H1 (cell line): ENCODE measurements around the gene NT5C1B. TPM values are rescaled to one million over a fixed set of nuclear protein-coding genes. Genes with fewer than 3 reads are reported as not detected.

ENCODE experiments used
- CHD1 ChIP-seq: IDR thresholded peaks from 2 replicates; pipeline ENCODE4 v1.6.1; 2012; ENCODE audit warnings: low read depth, low read length, improper control_type of control experiment
- EGR1 ChIP-seq: IDR thresholded peaks from 2 replicates; pipeline ENCODE4 v1.6.1; 2011; ENCODE audit warnings: low read depth, low read length, borderline replicate concordance
- NANOG ChIP-seq: IDR thresholded peaks from 2 replicates; pipeline ENCODE4 v1.6.1; 2011; ENCODE audit warnings: low read length, low read depth, mild to moderate bottlenecking, inconsistent platforms; ENCODE audit not compliant: insufficient read depth, poor library complexity, severe bottlenecking
- SIX5 ChIP-seq: IDR thresholded peaks from 2 replicates; pipeline ENCODE4 v1.6.1; 2011; ENCODE audit warnings: mild to moderate bottlenecking, low read depth, low read length
- ZNF274 ChIP-seq: IDR thresholded peaks from 2 replicates; pipeline ENCODE4 v1.7.0; 2012; ENCODE audit warnings: low read length, borderline replicate concordance; ENCODE audit errors: extremely low read depth
- polyA plus RNA-seq, 7 experiments: library from polyadenylated mRNA; depleted of rRNA in 3 of 7; stranded (reverse) in 5 of 7; unstranded in 2 of 7; fragments of >200 nt in 5 of 7; fragments of 200-250 nt in 2 of 7; gene quantifications; 1 replicate in 5 of 7; 2 replicates in 1 of 7; 4 replicates in 1 of 7; pipeline versions ENCODE4 v1.2.1 to v1.2.3, GENCODE V29; 2011 to 2013; ENCODE audit warnings: missing spikeins in 2 of 7, mixed read lengths in 2 of 7
- total RNA-seq: library from RNA; stranded (reverse); fragmentation: NEBNext Ultra II Directional; extraction: Animal tissue kit (Norgen Biotek cat#: 25700); gene quantifications from 2 replicates; pipeline ENCODE4 v1.2.1, GENCODE V29; 2021
- TF ChIP-seq, protein P1 (sequence below): fragments of 300-600 bp; sonication (generic); IDR thresholded peaks from 2 replicates; pipeline ENCODE4 v1.7.1; 2012; ENCODE audit warnings: low read length, moderate library complexity, mild to moderate bottlenecking, inconsistent platforms; ENCODE audit not compliant: insufficient replicate concordance

NT5C1B gene
- total and polyA plus RNA-seq, 2 of the 8 experiments (the other 6 are each of a cell fraction or from before 2014, with no cell fraction given): not detected

DNA sequence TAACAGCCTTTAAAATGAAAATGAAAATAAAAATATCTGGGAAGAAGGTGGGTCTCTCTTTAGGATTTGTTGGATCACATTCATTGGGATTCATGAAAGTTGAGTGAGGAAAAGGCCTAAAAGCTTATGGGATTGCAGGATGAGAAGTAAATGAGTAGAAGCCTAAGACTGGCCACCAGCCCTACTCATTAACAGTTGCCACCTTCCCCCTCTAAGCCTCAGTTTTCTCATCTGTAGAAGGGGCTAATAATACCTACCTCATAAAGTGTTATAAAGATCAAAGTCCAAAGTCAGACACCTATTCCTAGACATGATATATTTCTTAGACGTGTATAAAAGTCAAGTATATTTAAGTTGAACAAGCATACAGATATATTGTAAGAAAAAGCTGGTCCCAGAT lies 52.7 kb downstream of the NT5C1B start (continued):
- TF ChIP-seq, protein P1, sequence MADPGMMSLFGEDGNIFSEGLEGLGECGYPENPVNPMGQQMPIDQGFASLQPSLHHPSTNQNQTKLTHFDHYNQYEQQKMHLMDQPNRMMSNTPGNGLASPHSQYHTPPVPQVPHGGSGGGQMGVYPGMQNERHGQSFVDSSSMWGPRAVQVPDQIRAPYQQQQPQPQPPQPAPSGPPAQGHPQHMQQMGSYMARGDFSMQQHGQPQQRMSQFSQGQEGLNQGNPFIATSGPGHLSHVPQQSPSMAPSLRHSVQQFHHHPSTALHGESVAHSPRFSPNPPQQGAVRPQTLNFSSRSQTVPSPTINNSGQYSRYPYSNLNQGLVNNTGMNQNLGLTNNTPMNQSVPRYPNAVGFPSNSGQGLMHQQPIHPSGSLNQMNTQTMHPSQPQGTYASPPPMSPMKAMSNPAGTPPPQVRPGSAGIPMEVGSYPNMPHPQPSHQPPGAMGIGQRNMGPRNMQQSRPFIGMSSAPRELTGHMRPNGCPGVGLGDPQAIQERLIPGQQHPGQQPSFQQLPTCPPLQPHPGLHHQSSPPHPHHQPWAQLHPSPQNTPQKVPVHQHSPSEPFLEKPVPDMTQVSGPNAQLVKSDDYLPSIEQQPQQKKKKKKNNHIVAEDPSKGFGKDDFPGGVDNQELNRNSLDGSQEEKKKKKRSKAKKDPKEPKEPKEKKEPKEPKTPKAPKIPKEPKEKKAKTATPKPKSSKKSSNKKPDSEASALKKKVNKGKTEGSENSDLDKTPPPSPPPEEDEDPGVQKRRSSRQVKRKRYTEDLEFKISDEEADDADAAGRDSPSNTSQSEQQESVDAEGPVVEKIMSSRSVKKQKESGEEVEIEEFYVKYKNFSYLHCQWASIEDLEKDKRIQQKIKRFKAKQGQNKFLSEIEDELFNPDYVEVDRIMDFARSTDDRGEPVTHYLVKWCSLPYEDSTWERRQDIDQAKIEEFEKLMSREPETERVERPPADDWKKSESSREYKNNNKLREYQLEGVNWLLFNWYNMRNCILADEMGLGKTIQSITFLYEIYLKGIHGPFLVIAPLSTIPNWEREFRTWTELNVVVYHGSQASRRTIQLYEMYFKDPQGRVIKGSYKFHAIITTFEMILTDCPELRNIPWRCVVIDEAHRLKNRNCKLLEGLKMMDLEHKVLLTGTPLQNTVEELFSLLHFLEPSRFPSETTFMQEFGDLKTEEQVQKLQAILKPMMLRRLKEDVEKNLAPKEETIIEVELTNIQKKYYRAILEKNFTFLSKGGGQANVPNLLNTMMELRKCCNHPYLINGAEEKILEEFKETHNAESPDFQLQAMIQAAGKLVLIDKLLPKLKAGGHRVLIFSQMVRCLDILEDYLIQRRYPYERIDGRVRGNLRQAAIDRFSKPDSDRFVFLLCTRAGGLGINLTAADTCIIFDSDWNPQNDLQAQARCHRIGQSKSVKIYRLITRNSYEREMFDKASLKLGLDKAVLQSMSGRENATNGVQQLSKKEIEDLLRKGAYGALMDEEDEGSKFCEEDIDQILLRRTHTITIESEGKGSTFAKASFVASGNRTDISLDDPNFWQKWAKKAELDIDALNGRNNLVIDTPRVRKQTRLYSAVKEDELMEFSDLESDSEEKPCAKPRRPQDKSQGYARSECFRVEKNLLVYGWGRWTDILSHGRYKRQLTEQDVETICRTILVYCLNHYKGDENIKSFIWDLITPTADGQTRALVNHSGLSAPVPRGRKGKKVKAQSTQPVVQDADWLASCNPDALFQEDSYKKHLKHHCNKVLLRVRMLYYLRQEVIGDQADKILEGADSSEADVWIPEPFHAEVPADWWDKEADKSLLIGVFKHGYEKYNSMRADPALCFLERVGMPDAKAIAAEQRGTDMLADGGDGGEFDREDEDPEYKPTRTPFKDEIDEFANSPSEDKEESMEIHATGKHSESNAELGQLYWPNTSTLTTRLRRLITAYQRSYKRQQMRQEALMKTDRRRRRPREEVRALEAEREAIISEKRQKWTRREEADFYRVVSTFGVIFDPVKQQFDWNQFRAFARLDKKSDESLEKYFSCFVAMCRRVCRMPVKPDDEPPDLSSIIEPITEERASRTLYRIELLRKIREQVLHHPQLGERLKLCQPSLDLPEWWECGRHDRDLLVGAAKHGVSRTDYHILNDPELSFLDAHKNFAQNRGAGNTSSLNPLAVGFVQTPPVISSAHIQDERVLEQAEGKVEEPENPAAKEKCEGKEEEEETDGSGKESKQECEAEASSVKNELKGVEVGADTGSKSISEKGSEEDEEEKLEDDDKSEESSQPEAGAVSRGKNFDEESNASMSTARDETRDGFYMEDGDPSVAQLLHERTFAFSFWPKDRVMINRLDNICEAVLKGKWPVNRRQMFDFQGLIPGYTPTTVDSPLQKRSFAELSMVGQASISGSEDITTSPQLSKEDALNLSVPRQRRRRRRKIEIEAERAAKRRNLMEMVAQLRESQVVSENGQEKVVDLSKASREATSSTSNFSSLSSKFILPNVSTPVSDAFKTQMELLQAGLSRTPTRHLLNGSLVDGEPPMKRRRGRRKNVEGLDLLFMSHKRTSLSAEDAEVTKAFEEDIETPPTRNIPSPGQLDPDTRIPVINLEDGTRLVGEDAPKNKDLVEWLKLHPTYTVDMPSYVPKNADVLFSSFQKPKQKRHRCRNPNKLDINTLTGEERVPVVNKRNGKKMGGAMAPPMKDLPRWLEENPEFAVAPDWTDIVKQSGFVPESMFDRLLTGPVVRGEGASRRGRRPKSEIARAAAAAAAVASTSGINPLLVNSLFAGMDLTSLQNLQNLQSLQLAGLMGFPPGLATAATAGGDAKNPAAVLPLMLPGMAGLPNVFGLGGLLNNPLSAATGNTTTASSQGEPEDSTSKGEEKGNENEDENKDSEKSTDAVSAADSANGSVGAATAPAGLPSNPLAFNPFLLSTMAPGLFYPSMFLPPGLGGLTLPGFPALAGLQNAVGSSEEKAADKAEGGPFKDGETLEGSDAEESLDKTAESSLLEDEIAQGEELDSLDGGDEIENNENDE: no peak
- TF ChIP-seq NANOG: no peak
- TF ChIP-seq SIX5: no peak
- TF ChIP-seq EGR1: no peak
- TF ChIP-seq CHD1: no peak
- TF ChIP-seq ZNF274: no peak
